HG03103 (cell line): ENCODE results near the gene CCDC43.

Experiments
- ATAC-seq: cut with Tn5 transposase; IDR thresholded peaks from one replicate; pipeline ENCODE4 v1.9.1; 2021; ENCODE audit warnings: low read depth; ENCODE audit not compliant: unreplicated experiment

CCDC43 gene

GRCh38 chr17:44628243-44629188 lies 61.1 kb downstream of the CCDC43 start:
- ATAC-seq: no peak

DNA sequence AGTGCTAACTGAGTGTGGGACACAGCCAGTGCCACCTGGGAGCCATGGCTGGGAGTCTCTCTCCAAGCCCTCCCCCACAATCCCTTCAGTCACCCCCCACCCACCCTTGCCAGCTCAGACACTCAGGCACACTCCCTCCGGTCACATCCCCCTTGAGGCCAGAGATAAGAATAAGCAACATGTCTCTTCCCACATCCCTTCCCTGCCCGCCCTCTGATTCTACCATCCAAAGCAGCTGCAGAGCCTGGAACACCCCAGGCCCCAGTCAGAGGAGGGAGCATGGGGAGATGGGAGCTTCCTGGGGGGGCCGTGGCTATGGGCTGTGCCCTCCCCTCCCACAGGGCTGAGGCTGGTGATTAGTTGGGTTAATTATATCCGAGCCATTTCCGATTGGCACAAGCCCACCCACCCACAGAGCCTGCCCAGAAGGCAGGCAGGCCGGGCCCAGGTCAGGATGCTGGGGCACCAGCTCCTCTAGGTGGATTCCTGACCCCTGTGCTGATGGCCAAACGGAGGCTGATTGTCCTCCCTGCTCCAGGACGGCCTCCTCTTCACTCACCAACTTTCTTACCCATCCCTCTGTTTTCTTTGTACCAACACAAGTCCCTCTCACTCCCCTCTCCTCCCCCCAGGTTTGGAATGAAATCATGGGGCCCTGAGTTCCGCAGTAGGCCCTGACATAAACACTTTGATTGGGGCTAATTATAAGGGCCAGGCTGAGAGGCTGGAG lies 61.9 kb downstream of the CCDC43 start:
- no peak for ATAC-seq
